SJSA1 (cell line): ENCODE data around the gene ACAP1. TPM values are rescaled to one million over a fixed set of nuclear protein-coding genes. Genes with fewer than 3 reads are reported as not detected.

Source experiments
- DNase-seq, 2 experiments: peaks; one replicate each; pipeline ENCODE4 v3.0.0-alpha.2; 2015 to 2020; ENCODE audit warnings: low spot score in 2 of 2, low read depth in 1 of 2
- H3K27ac ChIP-seq: fragments of 250-450 bp; sonication (Bioruptor Pico); 2 replicates; pipeline ENCODE4 v1.5.1; 2020; ENCODE audit warnings: mild to moderate bottlenecking, moderate library complexity
- H3K27me3 ChIP-seq: fragments of 250-450 bp; sonication (Bioruptor Pico); replicated peaks from 2 replicates; pipeline ENCODE4 v1.5.1; 2020; ENCODE audit warnings: mild to moderate bottlenecking, moderate library complexity
- H3K36me3 ChIP-seq: fragments of 250-450 bp; sonication (Bioruptor Pico); 2 replicates; pipeline ENCODE4 v1.5.1; 2020; ENCODE audit warnings: mild to moderate bottlenecking
- H3K4me1 ChIP-seq: fragments of 250-450 bp; sonication (Bioruptor Pico); replicated peaks from 2 replicates; pipeline ENCODE4 v1.6.1; 2021; ENCODE audit warnings: mild to moderate bottlenecking
- H3K4me3 ChIP-seq: fragments of 250-450 bp; sonication (Bioruptor Pico); 2 replicates; pipeline ENCODE4 v1.5.1; 2020; ENCODE audit warnings: mild to moderate bottlenecking
- H3K9me3 ChIP-seq: fragments of 250-450 bp; sonication (Bioruptor Pico); replicated peaks from 2 replicates; pipeline ENCODE4 v1.5.1; 2020; ENCODE audit warnings: mild to moderate bottlenecking
- total RNA-seq: library from RNA; depleted of rRNA; stranded (reverse); fragments of >200 nt; shearing (Covaris generic); gene quantifications from 2 replicates; pipeline ENCODE4 v1.2.3, GENCODE V29; 2014

ACAP1 gene
- total RNA-seq, 1 experiment from 2014 or later = not detected

- H3K27ac ChIP-seq = no peak overlapping the region
- DNase-seq = no peak
- H3K4me1 ChIP-seq = peaks cover 8% of the 10 kb centered on the region
- peaks cover 13% of the 10 kb centered on the region for H3K36me3 ChIP-seq
- H3K4me3 ChIP-seq = no peak overlapping the region
- no peaks in the 10 kb centered on the region for H3K9me3 ChIP-seq
- H3K27me3 ChIP-seq = no peaks in the 10 kb centered on the region
Observed at GRCh38 chr17:7304179-7304578, 32.1 kb upstream of the ACAP1 start.

- peak within 1 kb of the TSS; percentile 74 for H3K4me3 ChIP-seq
- peak; percentile 98 to 100 for DNase-seq
- peaks cover 11% of the 10 kb centered on the region for H3K4me1 ChIP-seq
- H3K9me3 ChIP-seq = no peaks in the 10 kb centered on the region
- H3K36me3 ChIP-seq = peaks cover 38% of the 10 kb centered on the region
- H3K27ac ChIP-seq = peak within 1 kb of the TSS; percentile 85
- H3K27me3 ChIP-seq = no peaks in the 10 kb centered on the region
Observed at GRCh38 chr17:7306911-7307685, 29.2 kb upstream of the ACAP1 start, which contains the start of gene EIF5A. EIF5A (plus strand) TSS chr17:7307628; CDS start chr17:7309636, 2,008 bp downstream.

GRCh38 chr17:7307686-7308624, 28.4 kb upstream of the ACAP1 start:
- DNase-seq = peak in 1 of 2 experiments; percentile 17
- peaks cover 47% of the 10 kb centered on the region for H3K36me3 ChIP-seq
- peak overlapping the region; percentile 85 for H3K27ac ChIP-seq
- no peaks in the 10 kb centered on the region for H3K9me3 ChIP-seq
- no peaks in the 10 kb centered on the region for H3K27me3 ChIP-seq
- H3K4me3 ChIP-seq = peak overlapping the region; percentile 74
- H3K4me1 ChIP-seq = peaks cover 13% of the 10 kb centered on the region

- no peaks in the 10 kb centered on the region for H3K27me3 ChIP-seq
- no peaks in the 10 kb centered on the region for H3K9me3 ChIP-seq
- peaks cover 56% of the 10 kb centered on the region for H3K36me3 ChIP-seq
- H3K27ac ChIP-seq = peak overlapping the region; percentile 85
- peak; percentile 80 to 83 for DNase-seq
- peaks cover 21% of the 10 kb centered on the region for H3K4me1 ChIP-seq
- H3K4me3 ChIP-seq = peak overlapping the region; percentile 74
Observed at GRCh38 chr17:7308625-7309433, 27.5 kb upstream of the ACAP1 start.

GRCh38 chr17:7309628-7310027, 26.7 kb upstream of the ACAP1 start:
- H3K9me3 ChIP-seq = no peaks in the 10 kb centered on the region
- H3K4me1 ChIP-seq = peaks cover 29% of the 10 kb centered on the region
- H3K4me3 ChIP-seq = no peak overlapping the region
- no peaks in the 10 kb centered on the region for H3K27me3 ChIP-seq
- peaks cover 62% of the 10 kb centered on the region for H3K36me3 ChIP-seq
- no peak for DNase-seq
- no peak overlapping the region for H3K27ac ChIP-seq

- no peaks in the 10 kb centered on the region for H3K27me3 ChIP-seq
- H3K4me1 ChIP-seq = peaks cover 41% of the 10 kb centered on the region
- no peaks in the 10 kb centered on the region for H3K9me3 ChIP-seq
- H3K27ac ChIP-seq = no peak overlapping the region
- DNase-seq = no peak
- no peak overlapping the region for H3K4me3 ChIP-seq
- peaks cover 78% of the 10 kb centered on the region for H3K36me3 ChIP-seq
Observed at GRCh38 chr17:7311110-7311705, 25.1 kb upstream of the ACAP1 start.

GRCh38 chr17:7312432-7313087, 23.8 kb upstream of the ACAP1 start:
- Histone ChIP-seq H3K4me1 (peaks cover 38% of the 10 kb centered on the region), H3K27ac (no peak overlapping the region), H3K4me3 (no peak overlapping the region), H3K27me3 (no peaks in the 10 kb centered on the region), H3K36me3 (peaks cover 81% of the 10 kb centered on the region), H3K9me3 (no peaks in the 10 kb centered on the region)
- no peak for DNase-seq

- H3K36me3 ChIP-seq = peaks cover 81% of the 10 kb centered on the region
- H3K4me3 ChIP-seq = no peak overlapping the region
- H3K9me3 ChIP-seq = no peaks in the 10 kb centered on the region
- H3K27me3 ChIP-seq = no peaks in the 10 kb centered on the region
- no peak overlapping the region for H3K27ac ChIP-seq
- H3K4me1 ChIP-seq = peaks cover 38% of the 10 kb centered on the region
- DNase-seq = no peak
Observed at GRCh38 chr17:7313088-7313889, 23.0 kb upstream of the ACAP1 start.

GRCh38 chr17:7313890-7314718, 22.2 kb upstream of the ACAP1 start:
- Histone ChIP-seq H3K4me1 (peaks cover 34% of the 10 kb centered on the region), H3K36me3 (peaks cover 83% of the 10 kb centered on the region), H3K27ac (no peak overlapping the region), H3K9me3 (no peaks in the 10 kb centered on the region), H3K27me3 (no peaks in the 10 kb centered on the region), H3K4me3 (peak overlapping the region; percentile 88)
- DNase-seq = no peak

GRCh38 chr17:7314719-7315569, 21.4 kb upstream of the ACAP1 start, which contains the start of gene GPS2:
GPS2 (minus strand) TSS chr17:7315360; CDS start chr17:7315052, 308 bp downstream.
- H3K4me1 ChIP-seq = peaks cover 30% of the 10 kb centered on the region
- H3K27ac ChIP-seq = peak within 1 kb of the TSS; percentile 78
- no peaks in the 10 kb centered on the region for H3K27me3 ChIP-seq
- DNase-seq = peak; percentile 76 to 84
- H3K4me3 ChIP-seq = peak within 1 kb of the TSS; percentile 88
- H3K36me3 ChIP-seq = peaks cover 75% of the 10 kb centered on the region
- H3K9me3 ChIP-seq = no peaks in the 10 kb centered on the region
